HG03064 (cell line): ENCODE results near the gene MFN1.
A peak's percentile ranks its signal among the peaks of the same experiment; 100 is the strongest.

ENCODE experiments used
- ATAC-seq: cut with Tn5 transposase; IDR thresholded peaks from one replicate; pipeline ENCODE4 v1.9.1; 2021; ENCODE audit warnings: low read depth; ENCODE audit not compliant: unreplicated experiment

MFN1 gene

DNA sequence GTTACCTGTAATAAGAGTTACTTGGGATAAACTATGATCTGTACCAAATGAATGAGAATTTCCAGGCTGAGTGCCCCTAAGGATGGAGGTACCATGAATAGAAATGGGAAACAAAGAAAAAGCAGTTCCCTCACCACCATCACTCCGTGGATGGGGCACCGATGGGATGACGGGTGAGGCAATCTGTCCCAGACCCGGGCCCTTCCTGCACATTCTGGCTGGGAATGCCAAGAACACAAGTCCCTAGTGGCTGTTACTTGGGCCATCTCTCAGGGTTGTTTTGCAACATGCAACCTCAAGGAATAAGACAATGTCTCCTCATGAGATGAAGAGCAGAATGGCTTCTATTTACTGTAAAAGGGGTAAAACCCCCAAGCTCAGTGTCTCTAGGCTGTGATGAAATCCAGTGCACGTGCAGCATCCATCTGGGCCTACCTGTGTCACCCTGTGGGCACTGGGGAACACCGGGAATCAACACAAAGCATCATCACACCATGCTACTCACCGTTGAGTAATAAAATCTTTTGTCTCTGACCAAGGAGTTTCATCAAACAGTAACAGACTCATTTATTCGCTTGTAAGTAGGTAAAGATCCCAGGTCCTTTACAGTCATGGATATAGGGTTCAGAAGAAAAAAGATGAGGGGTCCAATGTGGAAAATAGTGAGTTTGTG lies 81.5 kb downstream of the MFN1 start:
- no peak for ATAC-seq

DNA sequence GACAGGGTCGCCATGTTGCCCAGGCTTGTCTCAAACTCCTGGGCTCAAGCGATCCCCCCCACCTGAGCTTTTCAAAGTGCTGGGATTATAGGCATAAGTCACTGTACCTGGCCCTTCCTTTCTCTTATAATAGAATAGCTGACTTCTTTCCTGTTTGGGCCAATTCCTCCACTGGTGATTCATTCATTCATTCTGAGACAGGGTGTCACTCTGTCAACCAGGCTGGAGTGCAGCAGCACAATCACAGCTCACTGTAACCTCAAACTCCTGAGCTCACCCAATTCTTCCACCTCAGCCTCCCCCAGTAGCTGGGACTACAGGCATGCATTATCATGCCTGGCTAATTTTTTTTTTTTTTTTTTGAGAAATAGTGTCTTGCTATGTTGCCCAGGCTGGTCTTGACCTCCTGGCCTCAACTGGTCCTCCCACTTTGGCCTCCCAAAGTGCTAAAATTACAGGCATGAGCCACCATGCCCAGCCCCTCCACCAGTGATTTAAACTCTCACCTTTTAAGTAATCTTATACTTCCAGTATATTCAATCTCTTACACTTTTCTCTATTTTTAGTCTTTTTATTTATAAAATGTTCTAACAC lies 82.9 kb downstream of the MFN1 start:
- ATAC-seq = no peak

DNA sequence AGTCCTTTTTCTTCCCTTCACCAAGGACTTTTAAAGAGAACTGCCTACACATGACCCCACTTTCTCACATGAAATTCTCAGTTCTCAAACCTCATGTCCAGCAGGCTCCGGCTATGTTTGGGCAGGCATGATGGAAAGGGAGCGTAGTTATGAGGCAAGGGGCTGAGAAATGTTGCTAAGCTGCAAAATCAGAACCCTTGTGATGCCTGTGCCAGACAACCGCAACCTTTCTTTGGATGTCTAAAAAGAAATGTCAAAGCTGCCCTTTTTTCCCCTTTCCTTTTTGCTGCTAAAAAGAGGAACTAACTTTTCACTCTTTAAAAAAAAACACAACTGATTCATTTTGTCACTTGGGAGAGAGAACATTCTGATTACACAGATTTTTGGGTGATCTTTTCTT lies 84.5 kb downstream of the MFN1 start:
- no peak for ATAC-seq

DNA sequence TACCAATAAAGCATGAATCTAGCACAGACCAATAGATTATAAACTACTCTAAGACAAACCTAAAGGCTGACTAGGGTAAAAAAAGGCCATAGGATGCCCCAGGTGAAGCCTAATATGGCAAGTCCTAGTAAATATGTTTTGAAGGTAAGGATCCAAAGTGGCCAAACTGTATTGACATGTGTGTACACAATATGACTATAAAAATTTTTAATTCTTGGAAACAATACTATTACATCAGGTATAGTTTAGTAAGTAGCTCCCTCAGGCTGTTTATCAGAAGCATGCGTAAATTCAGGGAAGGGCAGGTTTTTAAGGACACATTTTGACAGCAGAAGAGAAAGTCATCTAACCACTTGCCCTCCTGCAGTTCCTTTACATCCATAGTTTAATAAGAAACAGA lies 84.9 kb downstream of the MFN1 start:
- no peak for ATAC-seq

DNA sequence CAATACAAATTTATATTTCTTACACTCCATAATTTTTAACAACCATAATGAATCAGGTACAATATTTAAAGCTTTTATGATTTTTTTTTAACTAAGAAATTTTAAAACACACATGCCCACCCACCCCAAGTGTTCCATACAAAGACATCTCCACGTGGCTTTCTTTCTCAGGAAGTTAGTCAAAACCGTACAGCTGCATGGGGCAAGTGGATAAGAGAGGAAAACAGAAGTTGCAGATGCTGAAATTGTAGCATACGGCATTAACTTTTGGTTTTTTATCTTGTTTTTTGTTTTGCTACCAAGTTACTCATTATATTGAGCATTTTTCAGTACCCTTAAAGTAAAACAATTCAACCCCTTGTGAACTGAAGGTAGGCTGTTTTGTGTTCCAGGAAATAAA lies 89.0 kb downstream of the MFN1 start:
- no peak for ATAC-seq

DNA sequence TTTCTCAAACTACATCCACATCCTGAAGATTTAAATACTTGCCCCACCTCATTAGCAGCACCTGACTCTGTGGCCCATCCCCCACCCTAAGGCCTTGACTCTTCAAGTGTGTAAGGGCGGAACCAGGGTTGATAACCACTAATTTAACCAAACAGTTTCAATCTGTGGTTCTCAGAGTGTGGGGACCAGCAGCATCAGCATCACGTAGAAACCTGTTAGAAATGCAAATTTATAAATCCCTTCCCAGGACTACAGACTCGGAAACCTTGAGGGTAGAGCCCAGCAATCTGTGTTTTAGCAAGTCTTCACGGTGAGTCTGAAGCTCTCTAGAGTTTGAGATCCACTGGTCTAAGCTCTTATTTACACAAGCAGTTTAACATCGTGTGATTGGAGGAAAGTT lies 91.3 kb downstream of the MFN1 start:
- peak; percentile 75 for ATAC-seq
